Measurements from ENCODE around the gene ZNF445.
A peak's percentile ranks its signal among the peaks of the same experiment; 100 is the strongest.
"Not testable (repeated sequence)": the region's sequence is repeated elsewhere in the genome, so short reads cannot be mapped to it uniquely, and the experiment has no call there.

The ZNF445 gene

DNA sequence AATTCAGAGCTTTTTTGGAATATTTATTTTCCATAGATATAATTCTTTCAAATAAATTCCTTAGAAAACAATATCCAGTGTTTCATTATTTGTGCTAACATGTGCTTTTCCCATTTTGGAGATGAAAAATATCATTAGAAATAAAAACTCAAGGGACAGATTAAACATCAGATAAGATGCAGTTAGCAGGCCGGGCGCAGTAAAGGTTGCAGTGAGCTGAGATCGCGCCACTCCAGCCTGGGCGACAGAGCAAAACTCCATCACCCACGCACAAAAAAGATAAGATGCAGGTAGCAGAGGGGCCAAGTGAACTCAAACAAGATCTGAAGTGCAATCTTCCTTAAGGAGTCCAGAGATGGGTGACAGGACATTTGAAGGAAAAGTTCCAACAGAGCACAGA lies 48.0 kb downstream of the ZNF445 start:
- no peak for DNase-seq

DNA sequence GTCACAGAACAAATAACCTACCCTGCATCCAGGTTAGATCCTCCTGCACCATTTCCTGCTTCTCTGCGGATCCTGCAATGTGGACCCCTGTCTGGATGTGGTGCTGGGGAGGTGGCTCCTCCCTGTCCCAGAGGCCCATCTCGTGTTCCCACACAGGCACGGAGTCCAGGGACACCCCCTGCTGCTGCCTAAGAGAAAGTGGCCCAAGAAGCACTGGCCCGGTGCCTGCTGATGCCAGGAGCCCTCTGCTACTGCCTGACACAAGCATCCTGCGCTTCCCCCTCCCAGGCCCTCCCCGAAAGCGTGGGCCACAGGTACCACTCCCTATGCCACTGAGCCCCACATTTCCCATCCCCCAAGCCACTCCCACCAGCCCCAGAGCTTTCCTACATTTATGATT lies 48.6 kb downstream of the ZNF445 start:
- DNase-seq = no peak

DNA sequence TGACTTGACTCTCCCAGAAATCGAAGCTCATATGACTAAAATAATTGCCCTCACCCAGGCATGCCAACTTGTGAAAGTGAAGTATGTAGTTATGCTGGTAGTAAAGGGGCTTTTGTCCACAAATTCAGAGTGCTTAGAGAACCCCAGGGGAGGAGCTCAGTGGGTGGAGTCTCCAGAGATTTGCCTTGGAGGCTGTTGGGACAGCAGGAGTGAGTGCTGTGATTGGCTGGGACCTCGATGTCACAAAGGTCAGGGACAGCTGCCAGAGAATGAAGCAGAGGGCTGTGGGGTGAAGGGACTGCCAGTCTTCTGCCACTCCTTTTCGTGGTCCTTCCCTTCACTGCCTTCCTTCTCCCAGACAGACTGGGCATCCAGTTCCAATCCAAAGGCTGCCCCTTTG lies 49.8 kb downstream of the ZNF445 start:
- no peak for DNase-seq

DNA sequence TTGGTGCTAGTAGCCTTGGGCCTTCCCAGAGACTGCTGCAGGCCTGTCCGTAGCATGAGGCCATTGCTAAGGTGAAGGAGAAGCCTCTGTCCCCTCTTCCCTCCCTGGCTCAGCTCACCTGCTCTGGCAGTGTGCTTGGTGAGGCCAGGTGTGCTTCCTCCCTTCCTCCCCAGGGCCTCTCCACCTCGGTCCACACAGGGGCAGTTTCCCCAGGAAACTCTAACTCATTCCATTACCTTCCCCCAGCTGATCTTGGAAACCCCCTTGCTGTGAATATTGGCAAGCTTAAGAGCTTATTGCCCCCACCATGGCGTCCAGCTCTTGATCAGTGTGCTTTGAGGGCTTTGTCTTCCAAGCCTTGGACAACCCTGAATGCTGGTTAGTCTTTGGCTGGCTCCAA lies 52.7 kb downstream of the ZNF445 start:
- no peak for DNase-seq

DNA sequence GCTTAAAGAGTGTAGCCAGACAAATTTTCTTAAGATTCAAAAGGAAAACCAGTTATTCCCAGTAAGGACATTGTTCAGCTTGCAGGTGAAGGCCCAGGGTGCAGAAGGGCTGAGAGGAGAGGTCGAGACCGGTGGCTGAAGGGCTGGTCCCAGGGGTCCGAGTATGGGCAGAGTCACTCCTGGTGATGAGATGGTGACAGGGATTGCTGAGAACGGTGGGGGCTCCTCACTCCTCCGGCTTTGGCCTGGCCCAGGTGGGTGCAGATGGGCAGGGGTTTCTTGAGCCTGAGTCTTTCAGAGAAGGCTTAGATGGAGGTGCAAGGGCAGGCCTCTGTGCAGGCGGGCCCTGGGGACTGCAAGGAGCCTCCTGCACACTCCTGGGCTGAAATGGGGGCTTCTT lies 56.2 kb downstream of the ZNF445 start:
- no peak for DNase-seq

DNA sequence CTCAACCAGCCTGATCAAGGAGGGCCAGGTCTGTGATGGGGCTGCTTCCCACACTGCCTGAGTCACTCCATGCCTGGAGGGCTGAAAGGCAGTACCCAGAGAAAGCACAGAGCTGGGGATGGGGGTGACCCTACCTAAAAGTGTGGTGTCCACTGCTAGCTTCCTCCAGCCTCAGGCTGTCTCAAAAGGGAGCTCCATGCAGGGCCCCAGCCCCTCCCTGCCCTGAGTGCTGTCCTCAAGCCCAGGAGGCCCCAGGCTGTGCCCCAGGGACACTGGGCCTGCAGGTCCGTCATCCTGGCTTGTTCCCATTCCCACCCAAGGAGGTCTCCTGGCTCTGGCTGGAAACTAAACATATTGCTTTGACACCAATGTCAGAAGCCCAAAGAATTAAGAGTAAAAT lies 56.8 kb downstream of the ZNF445 start:
- DNase-seq = no peak

DNA sequence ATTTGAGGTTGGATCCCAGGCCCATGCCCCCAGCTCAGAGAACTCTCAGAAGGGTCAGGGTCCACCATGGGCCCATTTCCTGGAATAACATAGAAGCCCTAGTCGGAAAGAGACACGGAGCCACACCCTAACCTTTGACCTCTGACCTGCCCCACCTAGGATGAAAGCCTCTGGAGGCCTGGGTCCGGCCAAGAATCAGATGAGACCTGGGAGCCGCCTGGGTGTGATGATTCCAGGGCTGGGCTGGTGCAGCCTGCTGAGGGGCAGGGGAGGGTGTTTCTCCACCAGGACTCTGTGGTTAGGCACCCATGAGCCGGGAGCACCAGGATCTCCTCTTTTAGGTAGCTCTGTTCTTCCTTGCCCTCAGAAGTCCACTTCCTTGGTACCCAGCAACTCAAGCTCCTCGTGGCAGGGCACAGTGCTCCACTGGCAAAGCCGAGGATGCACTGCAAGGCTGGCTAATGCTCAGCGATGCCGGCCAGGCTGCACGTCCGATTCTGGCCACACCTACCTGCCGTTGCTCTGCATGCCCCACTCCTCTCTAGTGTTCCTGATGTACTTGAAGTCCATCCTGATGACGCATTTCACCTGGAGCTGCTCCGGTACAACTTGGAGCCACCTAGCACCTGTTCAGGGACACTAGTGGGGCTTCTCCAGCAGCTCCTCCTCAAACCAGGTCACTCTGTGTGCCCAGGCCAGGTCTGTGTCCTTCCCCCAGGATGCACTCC lies 57.4 kb downstream of the ZNF445 start:
- peak; percentile 7 for DNase-seq

DNA sequence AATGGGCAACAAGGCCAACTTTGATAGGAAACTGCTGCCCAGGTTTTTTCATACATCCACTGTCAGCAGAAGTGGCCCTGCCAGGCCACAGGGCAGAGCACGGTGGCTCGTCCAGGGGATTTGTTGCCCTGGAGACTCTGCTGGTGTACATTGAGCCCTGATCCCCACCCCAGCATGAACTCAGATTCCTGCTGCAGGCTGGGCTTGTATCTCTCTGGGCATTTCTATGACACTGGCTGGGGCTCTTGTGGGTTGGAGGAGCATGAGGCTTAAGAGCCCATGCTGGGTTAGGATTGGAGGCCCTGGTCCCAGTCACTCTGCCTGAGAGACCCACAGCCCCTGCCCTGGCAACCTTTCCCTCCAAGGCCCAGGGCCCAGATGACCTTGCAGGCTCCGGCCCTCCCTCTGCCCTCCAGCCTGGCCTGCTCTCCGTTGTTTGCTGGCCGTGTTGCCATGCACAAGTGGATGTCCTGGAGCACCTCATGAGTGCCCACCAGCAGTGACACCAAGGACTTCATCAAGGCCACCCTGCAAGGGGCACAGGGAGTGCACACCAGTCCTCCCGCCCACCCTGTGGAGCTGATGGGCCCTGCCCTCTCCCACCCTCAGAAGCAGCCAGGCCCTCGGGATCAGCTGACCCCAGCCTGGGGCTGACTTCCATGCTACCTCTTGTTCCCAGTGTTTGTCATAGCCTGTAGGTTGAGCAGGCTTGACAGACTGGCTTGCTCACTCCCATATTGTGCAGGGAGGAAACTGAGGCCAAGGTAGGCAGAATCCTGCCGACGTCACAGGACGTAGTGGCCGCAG lies 58.2 kb downstream of the ZNF445 start:
- no peak for DNase-seq

DNA sequence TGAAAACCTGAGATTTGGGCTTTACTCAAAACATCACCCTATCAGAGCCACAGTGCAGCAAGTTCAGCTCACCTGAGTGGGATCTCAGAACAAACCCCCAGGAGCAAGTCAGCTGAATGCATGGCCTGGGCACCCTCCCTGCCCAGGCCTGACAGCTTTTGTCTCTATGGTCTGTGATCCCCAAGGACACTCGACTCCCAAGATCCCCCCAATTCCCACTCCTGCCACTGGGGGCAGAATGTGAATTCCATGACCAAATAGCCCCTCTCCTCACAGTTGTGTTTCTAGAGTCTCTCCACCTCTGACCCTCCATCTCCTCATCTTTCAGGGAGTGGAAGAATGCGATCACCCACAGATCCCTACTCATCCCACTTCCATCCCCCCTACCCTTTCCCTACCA lies 58.9 kb downstream of the ZNF445 start:
- DNase-seq = no peak

DNA sequence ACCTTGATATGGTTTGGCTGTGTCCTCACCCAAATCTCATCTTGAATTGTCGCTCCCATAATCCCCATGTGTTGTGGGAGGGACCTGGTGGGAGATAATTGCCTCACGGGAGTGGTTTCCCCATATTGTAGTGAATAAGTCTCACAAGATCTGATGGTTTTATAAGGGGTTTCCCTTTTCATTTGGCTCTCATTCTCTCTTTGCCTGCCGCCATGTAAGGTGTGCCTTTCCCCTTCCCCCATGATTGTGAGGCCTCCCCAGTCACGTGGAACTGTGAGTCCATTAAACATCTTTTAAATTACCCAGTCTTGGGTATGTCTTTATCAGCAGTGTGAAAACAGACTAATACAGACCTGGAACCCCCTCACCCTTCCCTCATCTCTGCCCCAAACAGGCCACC lies 59.4 kb downstream of the ZNF445 start:
- DNase-seq = not testable (repeated sequence)

DNA sequence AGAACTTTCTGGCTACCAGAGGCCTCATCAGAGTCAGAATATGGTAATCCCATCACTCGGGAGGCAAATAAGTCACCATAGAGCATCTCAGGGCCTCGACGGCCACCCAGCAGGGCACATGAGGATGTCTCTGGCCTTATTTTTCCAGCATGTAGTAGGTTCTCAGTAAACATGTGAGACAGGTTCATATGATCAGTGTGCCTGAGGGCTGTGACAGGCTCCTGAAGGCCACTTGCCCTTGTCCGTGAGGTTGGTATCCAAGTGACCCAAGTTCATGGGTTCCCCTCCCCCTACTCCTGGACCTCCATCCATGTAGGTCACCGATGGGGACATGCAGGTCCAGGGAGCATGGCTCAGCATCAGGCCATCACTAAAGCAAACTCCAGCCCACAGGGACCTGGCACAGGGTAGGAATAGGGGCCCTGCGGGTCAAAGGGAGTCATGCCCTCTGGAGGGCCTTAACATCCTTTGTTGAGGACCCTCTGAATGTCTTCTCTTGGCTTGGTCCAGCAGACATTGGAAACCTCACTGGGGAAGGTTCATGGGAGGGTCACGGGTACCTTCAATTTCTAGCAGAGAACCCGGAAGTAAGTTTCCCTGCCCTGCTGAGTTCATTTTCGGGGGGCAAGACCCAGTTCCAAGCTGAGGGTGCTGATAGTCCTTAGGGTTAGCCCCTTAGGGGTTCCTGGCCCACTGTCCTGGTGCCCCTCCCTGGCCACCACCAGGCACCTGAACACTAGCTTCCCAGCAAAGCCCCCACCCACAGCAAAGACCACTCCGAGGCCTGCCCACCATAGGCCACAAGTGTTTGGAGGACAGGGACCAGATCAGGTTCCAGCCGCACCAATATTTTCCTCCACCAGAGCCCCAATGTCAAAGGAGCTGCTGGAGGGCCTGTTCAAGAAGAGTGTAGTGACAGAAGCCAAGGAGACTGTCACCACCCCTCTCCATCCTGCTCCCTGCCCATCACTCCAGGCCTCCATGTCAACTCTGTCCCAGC lies 61.1 kb downstream of the ZNF445 start:
- DNase-seq = no peak

DNA sequence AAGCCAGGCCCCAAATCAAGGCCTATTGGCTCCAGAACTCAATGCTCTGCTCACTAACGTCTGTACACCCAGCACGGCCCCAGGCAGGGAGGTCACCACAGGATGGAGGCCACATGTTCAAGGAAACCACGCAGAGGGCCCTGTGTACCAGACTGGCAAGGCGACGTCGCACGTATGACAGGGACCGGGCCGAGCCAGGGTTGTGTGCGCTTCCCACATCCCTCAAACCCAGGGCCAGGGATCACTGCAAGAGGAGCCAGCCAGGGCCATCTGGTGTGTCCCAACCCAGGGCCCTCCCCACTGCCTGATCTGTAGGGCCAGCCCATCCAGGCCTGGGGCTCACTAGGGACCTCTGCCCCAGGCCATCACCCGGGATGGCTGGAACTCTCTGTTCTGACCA lies 62.0 kb downstream of the ZNF445 start:
- no peak for DNase-seq

DNA sequence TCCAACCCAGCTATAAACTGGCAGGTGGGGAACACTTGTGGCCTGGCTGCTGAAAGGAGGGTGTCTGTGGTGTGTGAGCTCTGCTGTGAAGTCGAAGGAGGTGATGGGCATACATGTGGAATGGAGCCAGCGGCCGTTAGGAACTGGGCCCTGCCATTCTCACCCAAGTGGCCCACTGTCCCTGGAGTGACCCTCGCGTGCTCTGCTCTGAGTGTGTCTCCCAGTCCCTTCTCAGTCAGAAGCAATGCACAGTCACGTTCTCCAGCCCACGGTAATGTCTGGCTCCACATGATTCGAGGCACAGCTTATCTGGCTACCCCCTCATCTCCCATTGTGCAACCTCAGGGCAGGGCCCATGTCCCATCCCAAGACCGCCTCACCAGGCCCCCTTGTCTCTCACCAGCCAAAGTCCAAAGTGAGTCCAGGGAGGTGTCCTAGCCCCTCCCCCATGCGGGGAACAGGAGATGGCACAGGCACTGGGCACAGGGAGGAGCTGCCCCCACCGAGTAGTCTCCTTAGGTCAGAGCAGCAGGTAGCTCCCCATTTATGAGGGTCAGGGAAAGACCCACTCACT lies 62.9 kb downstream of the ZNF445 start:
- no peak for DNase-seq

DNA sequence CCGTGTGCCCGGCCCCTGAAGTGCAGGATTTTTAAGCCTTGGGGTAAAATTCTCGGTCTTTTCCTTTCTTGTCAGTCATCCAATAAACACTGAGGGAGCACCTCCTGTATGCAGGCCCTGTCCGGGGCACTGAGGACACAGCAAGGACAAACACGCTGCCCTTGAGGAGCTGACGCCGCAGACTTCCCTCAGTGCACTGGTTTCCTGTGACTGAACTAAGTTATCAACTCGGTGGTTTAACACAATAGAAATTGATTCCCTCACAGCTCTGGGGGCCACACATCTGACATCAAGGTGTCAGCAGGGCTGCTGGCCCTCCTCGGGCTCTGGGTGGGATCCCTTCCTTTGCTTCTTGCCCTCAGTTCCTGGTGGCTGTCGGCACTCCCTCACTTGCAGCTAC lies 65.1 kb downstream of the ZNF445 start:
- DNase-seq = no peak

DNA sequence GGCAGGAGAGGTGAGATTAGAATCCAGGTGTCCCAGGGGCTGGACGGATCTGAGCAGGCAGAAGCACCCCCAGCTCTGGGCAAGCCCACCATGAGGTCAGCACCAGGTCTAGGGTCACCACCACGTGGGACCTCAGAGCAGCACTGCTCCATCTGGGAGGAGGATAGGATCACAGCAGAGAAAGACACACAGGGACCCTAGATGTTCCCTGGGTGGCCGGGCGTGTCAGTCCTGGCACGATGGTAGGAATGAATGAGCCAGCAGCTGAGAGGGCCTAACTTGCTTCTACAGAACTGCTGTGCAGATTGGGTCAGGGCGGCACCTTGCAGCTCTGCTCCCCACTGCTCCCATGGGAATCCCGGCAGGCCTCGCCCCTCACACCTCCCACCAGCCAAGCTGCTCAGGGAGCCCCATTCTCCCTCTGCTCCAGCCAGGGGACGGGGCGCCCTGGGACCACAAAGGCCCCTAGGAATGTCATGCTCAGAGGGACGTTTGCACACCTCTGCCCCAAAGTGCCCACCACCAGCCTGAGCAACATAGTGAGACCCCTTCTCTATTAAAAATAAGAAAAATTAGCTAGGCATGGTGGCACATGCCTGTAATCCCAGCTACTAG lies 66.3 kb downstream of the ZNF445 start:
- no peak for DNase-seq

DNA sequence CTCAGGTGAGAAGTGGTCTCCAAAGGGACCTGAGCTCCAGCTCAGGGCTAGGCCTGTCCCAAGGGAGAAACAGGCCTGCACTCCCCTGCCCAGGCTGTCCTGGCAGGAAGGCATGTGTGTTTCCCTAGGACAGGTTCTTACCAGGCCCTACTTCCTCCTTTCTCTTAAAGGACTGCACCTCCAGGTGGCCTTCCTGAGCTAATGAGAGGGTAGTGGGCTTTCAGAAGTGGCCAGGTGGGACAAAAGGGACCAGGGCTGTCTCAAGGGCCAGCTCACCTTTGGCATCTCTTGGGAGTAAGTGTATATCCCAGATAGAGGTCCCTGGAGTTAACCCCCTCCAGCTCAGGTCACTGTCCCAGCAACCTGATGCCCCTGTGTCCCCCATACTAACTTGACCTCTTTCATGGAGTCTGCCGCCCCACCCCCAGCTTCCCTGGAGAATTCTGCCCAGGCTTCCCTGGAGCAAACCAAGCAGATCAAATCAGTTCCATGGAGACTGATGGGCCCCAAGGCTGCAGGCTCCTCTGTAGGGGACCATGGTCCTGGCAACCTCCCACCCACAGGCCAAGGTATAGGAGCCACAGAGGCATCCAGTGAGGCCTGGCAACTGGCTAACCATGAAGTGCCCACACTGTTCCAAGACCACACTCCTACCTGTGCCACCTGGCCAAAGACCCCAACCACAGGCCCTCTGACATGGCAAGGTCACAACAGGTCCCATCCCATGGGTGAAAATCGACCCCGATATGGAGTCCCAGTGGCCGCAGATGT lies 67.6 kb downstream of the ZNF445 start:
- no peak for DNase-seq

DNA sequence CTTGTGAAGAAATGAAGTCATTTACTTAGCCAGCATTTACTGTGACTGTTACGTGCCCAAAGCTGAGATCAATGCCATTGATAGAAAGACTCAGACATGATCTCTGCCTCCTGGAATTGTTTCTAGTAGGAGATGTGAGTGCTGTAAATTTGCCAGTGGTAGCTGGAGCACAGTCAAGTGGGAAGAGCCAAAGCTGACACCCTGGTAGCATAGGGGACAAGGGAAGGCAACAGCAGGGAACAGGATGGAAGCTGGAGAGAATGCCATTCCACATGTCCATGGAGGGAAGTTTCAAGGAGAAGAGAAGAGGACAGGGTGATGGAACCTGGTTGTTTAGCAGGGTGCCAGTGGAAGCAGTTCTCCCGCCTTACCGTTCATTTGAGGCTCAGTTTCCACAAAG lies 74.9 kb downstream of the ZNF445 start:
- DNase-seq = no peak

DNA sequence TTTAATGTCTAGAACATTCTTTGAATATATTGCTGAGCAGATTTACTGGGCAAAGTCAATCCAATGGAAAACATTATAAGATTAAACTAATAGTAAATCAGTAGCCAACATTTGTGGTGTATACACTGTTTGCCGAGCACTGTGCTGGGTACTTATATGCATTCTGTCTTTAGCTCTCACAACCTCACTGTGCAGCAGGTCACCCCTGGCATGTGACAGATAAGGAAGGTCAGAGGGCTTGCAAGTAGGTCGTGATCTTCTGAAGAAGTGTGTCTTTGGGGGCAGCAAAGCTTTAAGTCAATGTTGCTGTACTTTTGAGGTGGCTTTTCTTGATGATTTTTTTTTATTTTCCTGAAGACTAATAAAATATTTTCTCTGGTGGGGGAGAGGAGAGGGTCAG lies 76.7 kb downstream of the ZNF445 start:
- no peak for DNase-seq

DNA sequence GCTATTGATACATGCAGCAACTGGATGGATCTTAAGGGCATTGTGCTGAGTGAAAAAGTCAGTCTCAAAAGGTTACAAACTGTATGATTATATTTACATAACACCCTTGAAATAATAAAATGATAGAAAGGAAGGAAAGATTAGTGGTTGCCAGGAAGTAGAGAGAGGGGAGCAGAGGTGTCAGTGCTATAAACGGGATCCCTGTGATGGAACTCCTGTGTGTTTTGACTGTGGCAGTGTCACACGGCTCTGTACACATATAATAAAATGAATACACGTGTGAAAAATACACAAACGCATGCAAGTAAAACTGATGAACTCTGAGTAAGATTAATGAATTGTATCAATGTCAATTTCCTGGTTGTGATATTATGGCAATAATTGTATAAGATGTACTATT lies 78.6 kb downstream of the ZNF445 start:
- DNase-seq = no peak

DNA sequence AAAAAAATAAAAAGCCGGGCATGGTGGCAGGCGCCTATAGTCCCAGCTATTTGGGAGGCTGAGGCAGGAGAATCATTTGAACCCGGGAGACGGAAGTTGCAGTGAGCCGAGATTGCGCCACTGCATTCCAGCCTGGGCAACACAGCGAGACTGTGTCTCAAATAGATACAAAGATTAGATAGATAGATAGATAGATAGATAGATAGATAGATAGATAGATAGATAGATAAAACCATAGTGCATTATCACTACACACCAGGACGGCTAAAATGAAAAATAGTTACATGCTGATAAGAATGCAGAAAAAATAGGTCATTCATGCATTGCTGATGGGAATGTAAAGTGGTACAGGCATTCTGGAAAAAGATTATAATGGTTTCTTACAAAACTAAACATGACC lies 79.2 kb downstream of the ZNF445 start:
- not testable (repeated sequence) for DNase-seq

All from NCI-H510A treated with DMSO at 0.1 percent for 48 hours (cell line).